Panc1 (cell line): ENCODE data around the gene KRTAP5-9.

Experiments used
- POLR2AphosphoS5 ChIP-seq: IDR thresholded peaks from 2 replicates; pipeline ENCODE4 v1.6.1; 2012; ENCODE audit warnings: mild to moderate bottlenecking, low read depth, low read length, moderate library complexity
- REST ChIP-seq, 2 experiments: IDR thresholded peaks; 2 replicates each; pipeline ENCODE4 v1.6.1; 2011 to 2012; ENCODE audit warnings: low read depth in 2 of 2, control low read depth in 1 of 2, low read length in 1 of 2, mild to moderate bottlenecking in 1 of 2, moderate library complexity in 1 of 2; ENCODE audit not compliant: insufficient read depth in 1 of 2
- SIN3A ChIP-seq: IDR thresholded peaks from 2 replicates; pipeline ENCODE4 v1.6.1; 2012; ENCODE audit warnings: low read depth, mild to moderate bottlenecking, low read length, moderate library complexity, borderline replicate concordance; ENCODE audit not compliant: insufficient read depth
- TCF7L2 ChIP-seq: IDR thresholded peaks from 2 replicates; pipeline ENCODE4 v1.6.1; 2011; ENCODE audit warnings: mild to moderate bottlenecking, low read depth, low read length, inconsistent platforms
- TF ChIP-seq, protein P1 (sequence below): fragments of 450-650 bp; IDR thresholded peaks from 2 replicates; pipeline ENCODE4 v1.5.1; 2017; ENCODE audit warnings: mild to moderate bottlenecking

DNA sequence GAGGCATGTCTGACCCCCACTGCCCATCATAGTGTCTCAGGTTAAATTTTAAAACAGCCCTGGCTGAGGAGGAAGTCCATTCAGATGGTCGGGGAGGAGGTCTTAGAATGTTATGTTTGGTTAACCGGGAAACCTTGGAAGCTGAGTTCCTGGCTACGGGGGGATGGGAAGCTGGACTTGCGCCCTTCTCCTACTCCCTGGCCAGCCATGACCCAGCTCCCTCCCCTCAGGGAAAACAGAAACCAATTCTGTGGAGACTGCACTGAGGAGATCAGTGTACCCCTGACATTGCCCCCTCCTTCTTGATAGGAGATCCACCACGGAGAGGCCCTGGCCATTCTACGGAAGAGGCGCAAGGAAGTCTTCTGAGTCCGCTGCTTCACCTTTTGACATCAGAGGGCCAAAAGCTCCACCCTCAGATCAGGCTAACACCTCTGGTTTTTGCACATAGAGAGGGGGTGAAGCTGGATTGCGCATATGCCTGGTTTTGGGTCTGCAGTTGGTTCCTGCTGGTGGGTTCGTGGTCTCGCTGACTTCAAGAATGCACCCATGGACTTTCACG lies 2.7 kb upstream of the KRTAP5-9 start:
- TF ChIP-seq, protein P1, sequence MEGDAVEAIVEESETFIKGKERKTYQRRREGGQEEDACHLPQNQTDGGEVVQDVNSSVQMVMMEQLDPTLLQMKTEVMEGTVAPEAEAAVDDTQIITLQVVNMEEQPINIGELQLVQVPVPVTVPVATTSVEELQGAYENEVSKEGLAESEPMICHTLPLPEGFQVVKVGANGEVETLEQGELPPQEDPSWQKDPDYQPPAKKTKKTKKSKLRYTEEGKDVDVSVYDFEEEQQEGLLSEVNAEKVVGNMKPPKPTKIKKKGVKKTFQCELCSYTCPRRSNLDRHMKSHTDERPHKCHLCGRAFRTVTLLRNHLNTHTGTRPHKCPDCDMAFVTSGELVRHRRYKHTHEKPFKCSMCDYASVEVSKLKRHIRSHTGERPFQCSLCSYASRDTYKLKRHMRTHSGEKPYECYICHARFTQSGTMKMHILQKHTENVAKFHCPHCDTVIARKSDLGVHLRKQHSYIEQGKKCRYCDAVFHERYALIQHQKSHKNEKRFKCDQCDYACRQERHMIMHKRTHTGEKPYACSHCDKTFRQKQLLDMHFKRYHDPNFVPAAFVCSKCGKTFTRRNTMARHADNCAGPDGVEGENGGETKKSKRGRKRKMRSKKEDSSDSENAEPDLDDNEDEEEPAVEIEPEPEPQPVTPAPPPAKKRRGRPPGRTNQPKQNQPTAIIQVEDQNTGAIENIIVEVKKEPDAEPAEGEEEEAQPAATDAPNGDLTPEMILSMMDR, result no peak
- TF ChIP-seq POLR2AphosphoS5 (no peak), REST (IDR thresholded peaks at IDR 0.05; ENCODE audit: insufficient read depth in 1 of 2, low read depth in 2 of 2, low read length in 1 of 2) (no peak), SIN3A (no peak), TCF7L2 (no peak)
